PC-3 (cell line): ENCODE data around the gene DSG2.

Source experiments
- EZH2 ChIP-seq: fragments of 300-600 bp; sonication (generic); IDR thresholded peaks from one replicate; pipeline ENCODE4 v1.6.1; 2017; ENCODE audit warnings: antibody characterized with exemption, mild to moderate bottlenecking, low read length; ENCODE audit not compliant: unreplicated experiment
- TF ChIP-seq, protein P1 (sequence below): fragments of 300-600 bp; sonication (generic); conservative IDR thresholded peaks from 2 replicates; pipeline ENCODE4 v1.5.1; 2017; ENCODE audit warnings: antibody characterized with exemption, low read depth, mild to moderate bottlenecking, low read length

DNA sequence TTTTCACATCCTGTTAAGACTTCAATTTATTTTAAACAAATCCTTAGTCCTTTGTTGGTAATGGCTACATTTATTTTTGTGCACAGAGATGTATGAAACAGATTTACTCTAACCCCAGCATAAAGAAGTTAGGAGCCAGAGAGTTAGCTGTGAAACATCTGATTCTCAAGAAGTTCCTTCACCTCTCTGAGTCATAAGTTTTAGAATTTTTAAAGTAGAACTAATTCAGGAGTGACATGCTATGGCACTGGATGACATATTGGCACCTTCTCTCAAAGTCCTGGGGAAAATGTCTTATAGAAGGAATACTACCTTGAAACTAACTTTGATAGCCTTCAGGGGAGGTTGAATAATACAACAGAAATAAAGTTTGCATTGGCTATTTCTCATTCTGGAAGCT lies 6.4 kb upstream of the DSG2 start:
- TF ChIP-seq, protein P1, sequence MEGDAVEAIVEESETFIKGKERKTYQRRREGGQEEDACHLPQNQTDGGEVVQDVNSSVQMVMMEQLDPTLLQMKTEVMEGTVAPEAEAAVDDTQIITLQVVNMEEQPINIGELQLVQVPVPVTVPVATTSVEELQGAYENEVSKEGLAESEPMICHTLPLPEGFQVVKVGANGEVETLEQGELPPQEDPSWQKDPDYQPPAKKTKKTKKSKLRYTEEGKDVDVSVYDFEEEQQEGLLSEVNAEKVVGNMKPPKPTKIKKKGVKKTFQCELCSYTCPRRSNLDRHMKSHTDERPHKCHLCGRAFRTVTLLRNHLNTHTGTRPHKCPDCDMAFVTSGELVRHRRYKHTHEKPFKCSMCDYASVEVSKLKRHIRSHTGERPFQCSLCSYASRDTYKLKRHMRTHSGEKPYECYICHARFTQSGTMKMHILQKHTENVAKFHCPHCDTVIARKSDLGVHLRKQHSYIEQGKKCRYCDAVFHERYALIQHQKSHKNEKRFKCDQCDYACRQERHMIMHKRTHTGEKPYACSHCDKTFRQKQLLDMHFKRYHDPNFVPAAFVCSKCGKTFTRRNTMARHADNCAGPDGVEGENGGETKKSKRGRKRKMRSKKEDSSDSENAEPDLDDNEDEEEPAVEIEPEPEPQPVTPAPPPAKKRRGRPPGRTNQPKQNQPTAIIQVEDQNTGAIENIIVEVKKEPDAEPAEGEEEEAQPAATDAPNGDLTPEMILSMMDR = no peak
- no peak for TF ChIP-seq EZH2
